ENCODE data around the gene ARAP1. TPM values are rescaled to one million over a fixed set of nuclear protein-coding genes. Genes with fewer than 3 reads are reported as not detected.
A peak's percentile ranks its signal among the peaks of the same experiment; 100 is the strongest.

The ARAP1 gene
- total RNA-seq, 4 donors from 2014 or later: 90.3 to 146 (median 122) TPM

DNA sequence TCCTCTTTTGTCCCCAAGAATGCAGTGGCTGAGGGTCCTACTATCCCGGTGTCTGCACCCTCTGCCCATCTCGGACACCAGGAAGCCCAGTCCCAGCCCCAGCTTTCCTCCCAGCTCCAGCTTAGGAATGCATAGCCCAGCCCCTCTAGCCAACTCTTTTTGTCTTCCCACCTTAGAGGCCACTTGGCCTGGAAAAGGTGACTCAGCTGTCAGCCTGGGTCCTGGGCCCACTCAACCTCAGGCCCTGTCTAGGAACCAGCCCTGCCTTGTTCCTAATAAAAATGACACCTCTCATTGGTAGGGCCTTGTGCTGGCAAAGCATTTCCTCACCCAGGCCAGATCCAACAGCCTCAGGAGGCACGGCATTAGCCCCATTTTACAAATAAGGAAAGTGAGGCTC is 106.2 kb downstream of the ARAP1 start:
- Histone ChIP-seq H3K9me3 (no peaks in the 10 kb centered on the region), H3K27ac (no peak overlapping the region), H3K4me1 (peaks cover 11% of the 10 kb centered on the region in 2 donors), H3K27me3 (no peaks in the 10 kb centered on the region), H3K4me3 (replicated peaks in 1 of 3) (no peak overlapping the region), H3K36me3 (no peaks in the 10 kb centered on the region)
- WGBS, 2 donors: 90 to 100% methylated on average over 3 of the region's 3 CpGs
- intact Hi-C loops (cut with DNase I): loop anchor here (10.0 kb wide), 1 partner anchor 171 kb away; no protein-coding TSS in a partner anchor
- no peak for DNase-seq
- TF ChIP-seq POLR2A (IDR thresholded peaks at IDR 0.05): no peak
- TF ChIP-seq, protein P1, sequence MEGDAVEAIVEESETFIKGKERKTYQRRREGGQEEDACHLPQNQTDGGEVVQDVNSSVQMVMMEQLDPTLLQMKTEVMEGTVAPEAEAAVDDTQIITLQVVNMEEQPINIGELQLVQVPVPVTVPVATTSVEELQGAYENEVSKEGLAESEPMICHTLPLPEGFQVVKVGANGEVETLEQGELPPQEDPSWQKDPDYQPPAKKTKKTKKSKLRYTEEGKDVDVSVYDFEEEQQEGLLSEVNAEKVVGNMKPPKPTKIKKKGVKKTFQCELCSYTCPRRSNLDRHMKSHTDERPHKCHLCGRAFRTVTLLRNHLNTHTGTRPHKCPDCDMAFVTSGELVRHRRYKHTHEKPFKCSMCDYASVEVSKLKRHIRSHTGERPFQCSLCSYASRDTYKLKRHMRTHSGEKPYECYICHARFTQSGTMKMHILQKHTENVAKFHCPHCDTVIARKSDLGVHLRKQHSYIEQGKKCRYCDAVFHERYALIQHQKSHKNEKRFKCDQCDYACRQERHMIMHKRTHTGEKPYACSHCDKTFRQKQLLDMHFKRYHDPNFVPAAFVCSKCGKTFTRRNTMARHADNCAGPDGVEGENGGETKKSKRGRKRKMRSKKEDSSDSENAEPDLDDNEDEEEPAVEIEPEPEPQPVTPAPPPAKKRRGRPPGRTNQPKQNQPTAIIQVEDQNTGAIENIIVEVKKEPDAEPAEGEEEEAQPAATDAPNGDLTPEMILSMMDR (IDR thresholded peaks at IDR 0.05): no peak

DNA sequence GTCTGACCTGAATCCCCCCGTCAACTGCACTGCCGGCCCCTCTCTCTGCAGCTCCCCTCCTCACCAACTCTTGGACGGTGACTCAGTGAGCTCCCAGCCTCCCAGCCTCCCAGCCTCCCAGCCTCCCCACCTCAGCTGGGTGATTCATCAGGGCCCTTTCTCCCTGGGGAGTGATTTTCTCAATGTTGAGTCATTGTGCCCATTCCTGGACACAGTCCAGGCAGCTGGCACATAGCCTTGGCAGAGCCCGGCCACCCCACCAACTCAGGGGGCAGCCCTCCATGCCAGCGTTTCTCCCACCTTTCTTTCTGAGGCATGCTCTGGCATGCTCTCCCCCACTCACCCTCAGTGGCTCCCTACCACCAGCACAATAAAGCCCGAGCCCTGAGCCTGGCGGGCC is 108.7 kb downstream of the ARAP1 start:
- 84 to 90% methylated on average over 7 of the region's 7 CpGs for WGBS, 2 donors
- Histone ChIP-seq H3K36me3 (no peaks in the 10 kb centered on the region), H3K9me3 (no peaks in the 10 kb centered on the region), H3K4me1 (peaks cover 11% of the 10 kb centered on the region in 2 donors), H3K4me3 (replicated peaks in 1 of 3) (no peak overlapping the region), H3K27ac (no peak overlapping the region), H3K27me3 (no peaks in the 10 kb centered on the region)
- intact Hi-C loops (cut with DNase I): loop anchor here (10.0 kb wide), 1 partner anchor 169 kb away; no protein-coding TSS in a partner anchor
- DNase-seq: no peak
- TF ChIP-seq, protein P1 (IDR thresholded peaks at IDR 0.05): no peak
- no peak for TF ChIP-seq POLR2A (IDR thresholded peaks at IDR 0.05)

DNA sequence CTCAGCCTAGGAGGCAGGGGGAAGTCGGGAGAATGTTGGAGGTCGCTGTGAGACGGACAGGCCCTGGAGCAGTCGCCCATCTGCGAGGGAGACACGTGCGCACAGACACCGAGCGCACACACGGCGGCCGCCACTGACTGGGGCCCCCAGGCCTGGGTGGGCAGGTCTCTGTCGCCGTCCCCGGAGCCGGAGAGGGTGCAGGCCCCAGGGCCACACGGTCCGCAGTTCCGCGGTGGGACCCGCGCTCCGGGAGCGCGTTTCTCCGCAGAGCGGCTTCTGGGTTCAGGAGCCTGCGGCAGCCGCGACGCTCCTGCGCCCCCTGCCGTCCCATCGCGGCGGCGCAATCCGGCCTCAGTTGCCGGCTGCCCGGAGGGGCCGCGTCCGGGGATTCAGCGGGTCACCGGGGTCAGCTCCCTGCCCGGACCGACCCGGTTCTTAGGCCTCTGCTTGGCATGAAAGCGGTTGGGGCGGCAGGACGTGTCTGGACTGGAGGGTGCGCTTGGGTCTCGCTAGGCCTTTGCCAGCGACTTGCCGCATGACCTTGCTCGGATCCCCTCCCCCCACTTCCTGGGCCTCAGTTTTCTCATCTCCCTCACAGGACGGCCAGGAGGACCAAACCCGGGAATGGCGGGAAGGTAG is 109.2 kb downstream of the ARAP1 start:
- 11% methylated on average over 17 of the region's 59 CpGs; no CpG with 5 or more reads in 1 of the 2 donors for WGBS, 2 donors
- intact Hi-C loops (cut with DNase I): loop anchor here (10.0 kb wide), 1 partner anchor 168 kb away; no protein-coding TSS in a partner anchor
- H3K4me3 ChIP-seq (replicated peaks in 1 of 3): peak overlapping the region in 2 of 3 donors; percentile 49 to 50
- H3K27ac ChIP-seq: no peak overlapping the region
- H3K27me3 ChIP-seq: no peaks in the 10 kb centered on the region
- peak; percentile 29 for DNase-seq
- TF ChIP-seq, protein P1 (IDR thresholded peaks at IDR 0.05): peak; percentile 55 to 96 (median 88)
- TF ChIP-seq POLR2A (IDR thresholded peaks at IDR 0.05): no peak
- peaks cover 11% of the 10 kb centered on the region in 2 donors for H3K4me1 ChIP-seq
- no peaks in the 10 kb centered on the region for H3K36me3 ChIP-seq
- no peaks in the 10 kb centered on the region for H3K9me3 ChIP-seq

DNA sequence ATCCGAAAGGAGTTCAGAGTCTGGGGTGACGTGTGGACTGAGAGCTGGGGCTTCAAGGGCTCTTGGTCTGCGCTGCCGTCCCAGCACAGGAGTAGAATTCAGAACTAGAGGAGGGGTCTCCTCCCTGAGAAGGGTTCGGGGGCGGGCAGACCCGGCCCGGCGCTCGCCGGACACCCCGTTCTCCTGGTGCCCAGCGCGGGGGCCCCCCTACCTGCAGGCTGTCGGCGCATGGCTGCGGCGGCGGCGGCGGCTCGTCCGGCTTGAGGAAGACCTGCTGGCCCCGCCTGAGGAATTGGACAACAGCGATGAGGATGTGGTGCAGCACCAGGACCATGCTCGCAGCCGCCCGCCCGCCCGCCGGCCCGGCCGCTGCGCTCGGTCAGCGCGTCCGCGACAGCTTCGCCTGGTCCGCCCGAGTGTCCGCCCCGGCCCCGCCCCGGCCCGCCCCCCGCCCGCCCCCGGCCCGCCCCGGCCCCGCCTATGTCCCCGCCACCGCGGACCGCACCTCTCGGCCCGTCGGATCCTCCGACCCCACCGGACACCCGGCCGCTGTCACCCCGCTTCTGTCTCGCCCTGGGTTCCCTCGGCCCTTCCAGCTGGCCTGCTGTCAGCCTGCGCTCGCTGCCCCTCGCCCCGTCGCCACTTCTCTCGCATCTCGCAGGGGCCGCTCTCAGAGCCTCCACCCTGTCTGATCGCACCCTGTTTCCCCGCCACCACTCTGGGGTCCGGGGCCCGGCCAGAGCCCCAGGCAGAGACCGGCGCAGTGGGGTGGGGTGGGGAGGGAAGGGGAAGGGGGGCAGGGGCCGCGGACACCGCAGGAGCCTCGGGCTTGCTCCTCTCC is 109.9 kb downstream of the ARAP1 start:
- WGBS, 2 donors: 0 to 4% methylated on average over 13 to 14 of the region's 85 CpGs
- intact Hi-C loops (cut with DNase I): loop anchor here (10.0 kb wide), 1 partner anchor 167 kb away; no protein-coding TSS in a partner anchor
- peaks cover 11% of the 10 kb centered on the region in 2 donors for H3K4me1 ChIP-seq
- peak; percentile 38 to 42 for DNase-seq
- no peaks in the 10 kb centered on the region for H3K36me3 ChIP-seq
- peak overlapping the region in 2 of 3 donors; percentile 49 to 50 for H3K4me3 ChIP-seq (replicated peaks in 1 of 3)
- TF ChIP-seq POLR2A (IDR thresholded peaks at IDR 0.05): peak in 1 of 2 donors; percentile 48
- TF ChIP-seq, protein P1 (IDR thresholded peaks at IDR 0.05): no peak
- no peaks in the 10 kb centered on the region for H3K9me3 ChIP-seq
- no peaks in the 10 kb centered on the region for H3K27me3 ChIP-seq
- H3K27ac ChIP-seq: peak overlapping the region in 1 of 3 donors; percentile 50
